ENCODE measurements around the gene ALOX5AP. TPM values are rescaled to one million over a fixed set of nuclear protein-coding genes. Genes with fewer than 3 reads are reported as not detected.
A peak's percentile ranks its signal among the peaks of the same experiment; 100 is the strongest.

Gene ALOX5AP
- total and polyA plus RNA-seq, 10 of the 15 experiments (the other 5 are each of a cell fraction or from before 2014, with no cell fraction given), result 45.9 to 426 (median 109) TPM

DNA sequence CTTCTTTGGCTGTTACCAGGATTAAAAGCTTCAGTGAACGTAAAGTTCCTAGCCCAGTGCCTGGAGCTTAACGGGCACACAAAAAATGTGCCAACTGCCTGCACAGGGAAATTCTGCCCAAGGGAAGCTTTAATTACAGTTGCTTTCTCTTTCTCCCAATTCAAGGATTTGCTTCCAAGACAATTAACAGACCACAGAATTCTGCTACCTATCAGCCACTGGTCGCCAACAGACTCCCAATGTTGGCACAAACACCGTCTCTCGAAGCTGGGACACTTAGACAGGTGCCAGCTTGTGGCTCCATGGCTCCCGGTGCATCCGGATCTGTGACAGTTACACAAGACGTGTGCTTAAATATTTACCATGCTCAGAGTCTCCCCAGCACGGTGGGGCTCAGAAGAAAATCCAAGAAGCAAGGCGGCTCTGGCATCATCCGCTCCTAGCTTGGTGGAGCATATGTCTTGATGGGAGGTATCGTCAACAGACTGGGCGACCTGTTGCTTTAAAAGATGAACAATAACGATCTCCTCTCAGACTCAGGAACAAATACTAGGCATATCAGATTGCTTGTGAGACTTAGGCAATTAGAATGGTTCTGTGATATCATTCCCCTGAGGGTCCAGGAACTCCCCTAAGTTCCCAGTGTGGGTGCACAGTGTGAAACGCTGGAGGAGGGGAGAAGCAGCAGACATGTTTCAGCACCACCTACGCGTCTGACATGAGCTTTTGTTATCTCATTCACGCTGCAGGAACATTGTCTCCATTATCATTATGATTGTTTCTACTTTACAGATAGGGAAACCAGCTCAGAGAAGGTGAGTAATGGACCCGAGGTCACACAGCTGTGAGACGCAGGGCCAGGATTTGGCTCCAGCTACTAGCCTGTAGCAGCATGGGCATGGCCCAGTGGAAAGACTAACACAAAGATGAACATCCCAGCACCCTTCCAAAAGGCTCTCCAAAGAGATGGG, 61.6 kb downstream of the ALOX5AP start (continued):
- TF ChIP-seq SP1 (IDR thresholded peaks at IDR 0.05; ENCODE audit: low read depth, low read length), result no peak
- TF ChIP-seq, protein P1, sequence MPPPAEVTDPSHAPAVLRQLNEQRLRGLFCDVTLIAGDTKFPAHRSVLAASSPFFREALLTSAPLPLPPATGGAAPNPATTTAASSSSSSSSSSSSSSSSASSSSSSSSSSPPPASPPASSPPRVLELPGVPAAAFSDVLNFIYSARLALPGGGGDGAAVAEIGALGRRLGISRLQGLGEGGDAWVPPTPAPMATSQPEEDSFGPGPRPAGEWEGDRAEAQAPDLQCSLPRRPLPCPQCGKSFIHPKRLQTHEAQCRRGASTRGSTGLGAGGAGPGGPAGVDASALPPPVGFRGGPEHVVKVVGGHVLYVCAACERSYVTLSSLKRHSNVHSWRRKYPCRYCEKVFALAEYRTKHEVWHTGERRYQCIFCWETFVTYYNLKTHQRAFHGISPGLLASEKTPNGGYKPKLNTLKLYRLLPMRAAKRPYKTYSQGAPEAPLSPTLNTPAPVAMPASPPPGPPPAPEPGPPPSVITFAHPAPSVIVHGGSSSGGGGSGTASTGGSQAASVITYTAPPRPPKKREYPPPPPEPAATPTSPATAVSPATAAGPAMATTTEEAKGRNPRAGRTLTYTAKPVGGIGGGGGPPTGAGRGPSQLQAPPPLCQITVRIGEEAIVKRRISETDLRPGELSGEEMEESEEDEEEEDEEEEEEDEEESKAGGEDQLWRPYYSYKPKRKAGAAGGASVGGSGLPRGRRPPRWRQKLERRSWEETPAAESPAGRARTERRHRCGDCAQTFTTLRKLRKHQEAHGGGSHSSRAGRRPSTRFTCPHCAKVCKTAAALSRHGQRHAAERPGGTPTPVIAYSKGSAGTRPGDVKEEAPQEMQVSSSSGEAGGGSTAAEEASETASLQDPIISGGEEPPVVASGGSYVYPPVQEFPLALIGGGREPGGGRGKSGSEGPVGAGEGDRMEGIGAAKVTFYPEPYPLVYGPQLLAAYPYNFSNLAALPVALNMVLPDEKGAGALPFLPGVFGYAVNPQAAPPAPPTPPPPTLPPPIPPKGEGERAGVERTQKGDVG (CRISPR knock-in tag; IDR thresholded peaks at IDR 0.05), result no peak
- TF ChIP-seq HDAC2 (IDR thresholded peaks at IDR 0.05), result no peak
- no peak for TF ChIP-seq CBX5 (IDR thresholded peaks at IDR 0.05; ENCODE audit: low read depth)
- TF ChIP-seq IRF4 (IDR thresholded peaks at IDR 0.05; ENCODE audit: low read depth, low read length), result no peak
- TF ChIP-seq BACH1 (IDR thresholded peaks at IDR 0.05; ENCODE audit: borderline replicate concordance), result no peak
- no peak for TF ChIP-seq ZNF24 (IDR thresholded peaks at IDR 0.05)
- TF ChIP-seq GATAD2B (conservative IDR thresholded peaks at IDR 0.05; ENCODE audit: low read depth), result peak; percentile 59; the same call in 1 of the 2 replicates
- TF ChIP-seq ZNF622 (IDR thresholded peaks at IDR 0.05), result no peak
- TF ChIP-seq, protein P2, sequence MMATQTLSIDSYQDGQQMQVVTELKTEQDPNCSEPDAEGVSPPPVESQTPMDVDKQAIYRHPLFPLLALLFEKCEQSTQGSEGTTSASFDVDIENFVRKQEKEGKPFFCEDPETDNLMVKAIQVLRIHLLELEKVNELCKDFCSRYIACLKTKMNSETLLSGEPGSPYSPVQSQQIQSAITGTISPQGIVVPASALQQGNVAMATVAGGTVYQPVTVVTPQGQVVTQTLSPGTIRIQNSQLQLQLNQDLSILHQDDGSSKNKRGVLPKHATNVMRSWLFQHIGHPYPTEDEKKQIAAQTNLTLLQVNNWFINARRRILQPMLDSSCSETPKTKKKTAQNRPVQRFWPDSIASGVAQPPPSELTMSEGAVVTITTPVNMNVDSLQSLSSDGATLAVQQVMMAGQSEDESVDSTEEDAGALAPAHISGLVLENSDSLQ (IDR thresholded peaks at IDR 0.05), result no peak
- TF ChIP-seq BMI1 (IDR thresholded peaks at IDR 0.05; ENCODE audit: borderline replicate concordance), result peak; percentile 44; the same call in 1 of the 2 replicates
- no peak; the same call in 1 of the 2 replicates for TF ChIP-seq SMC3 (IDR thresholded peaks at IDR 0.05; ENCODE audit: borderline replicate concordance, low read length)
- TF ChIP-seq ZZZ3 (IDR thresholded peaks at IDR 0.05; ENCODE audit: control insufficient read depth, insufficient read length, low read depth), result no peak
- peak in 1 of 2 experiments; percentile 31; a peak in 1 of 4 replicates for TF ChIP-seq ETV6 (conservative IDR thresholded peaks at IDR 0.05 in 1 of 2, IDR thresholded peaks at IDR 0.05 in 1 of 2; ENCODE audit: borderline replicate concordance in 1 of 2, low read depth in 1 of 2)
- no peak for TF ChIP-seq RFX5 (IDR thresholded peaks at IDR 0.05; ENCODE audit: low read depth, low read length)
- TF ChIP-seq, protein P3, sequence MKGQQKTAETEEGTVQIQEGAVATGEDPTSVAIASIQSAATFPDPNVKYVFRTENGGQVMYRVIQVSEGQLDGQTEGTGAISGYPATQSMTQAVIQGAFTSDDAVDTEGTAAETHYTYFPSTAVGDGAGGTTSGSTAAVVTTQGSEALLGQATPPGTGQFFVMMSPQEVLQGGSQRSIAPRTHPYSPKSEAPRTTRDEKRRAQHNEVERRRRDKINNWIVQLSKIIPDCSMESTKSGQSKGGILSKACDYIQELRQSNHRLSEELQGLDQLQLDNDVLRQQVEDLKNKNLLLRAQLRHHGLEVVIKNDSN (IDR thresholded peaks at IDR 0.05; ENCODE audit: borderline replicate concordance, extremely low read length, insufficient read depth, low read depth, low read length), result no peak
- TF ChIP-seq HCFC1 (IDR thresholded peaks at IDR 0.05; ENCODE audit: low read length), result no peak
- no peak for TF ChIP-seq WRNIP1 (IDR thresholded peaks at IDR 0.05; ENCODE audit: borderline replicate concordance, low read depth, low read length)
- TF ChIP-seq, protein P4, sequence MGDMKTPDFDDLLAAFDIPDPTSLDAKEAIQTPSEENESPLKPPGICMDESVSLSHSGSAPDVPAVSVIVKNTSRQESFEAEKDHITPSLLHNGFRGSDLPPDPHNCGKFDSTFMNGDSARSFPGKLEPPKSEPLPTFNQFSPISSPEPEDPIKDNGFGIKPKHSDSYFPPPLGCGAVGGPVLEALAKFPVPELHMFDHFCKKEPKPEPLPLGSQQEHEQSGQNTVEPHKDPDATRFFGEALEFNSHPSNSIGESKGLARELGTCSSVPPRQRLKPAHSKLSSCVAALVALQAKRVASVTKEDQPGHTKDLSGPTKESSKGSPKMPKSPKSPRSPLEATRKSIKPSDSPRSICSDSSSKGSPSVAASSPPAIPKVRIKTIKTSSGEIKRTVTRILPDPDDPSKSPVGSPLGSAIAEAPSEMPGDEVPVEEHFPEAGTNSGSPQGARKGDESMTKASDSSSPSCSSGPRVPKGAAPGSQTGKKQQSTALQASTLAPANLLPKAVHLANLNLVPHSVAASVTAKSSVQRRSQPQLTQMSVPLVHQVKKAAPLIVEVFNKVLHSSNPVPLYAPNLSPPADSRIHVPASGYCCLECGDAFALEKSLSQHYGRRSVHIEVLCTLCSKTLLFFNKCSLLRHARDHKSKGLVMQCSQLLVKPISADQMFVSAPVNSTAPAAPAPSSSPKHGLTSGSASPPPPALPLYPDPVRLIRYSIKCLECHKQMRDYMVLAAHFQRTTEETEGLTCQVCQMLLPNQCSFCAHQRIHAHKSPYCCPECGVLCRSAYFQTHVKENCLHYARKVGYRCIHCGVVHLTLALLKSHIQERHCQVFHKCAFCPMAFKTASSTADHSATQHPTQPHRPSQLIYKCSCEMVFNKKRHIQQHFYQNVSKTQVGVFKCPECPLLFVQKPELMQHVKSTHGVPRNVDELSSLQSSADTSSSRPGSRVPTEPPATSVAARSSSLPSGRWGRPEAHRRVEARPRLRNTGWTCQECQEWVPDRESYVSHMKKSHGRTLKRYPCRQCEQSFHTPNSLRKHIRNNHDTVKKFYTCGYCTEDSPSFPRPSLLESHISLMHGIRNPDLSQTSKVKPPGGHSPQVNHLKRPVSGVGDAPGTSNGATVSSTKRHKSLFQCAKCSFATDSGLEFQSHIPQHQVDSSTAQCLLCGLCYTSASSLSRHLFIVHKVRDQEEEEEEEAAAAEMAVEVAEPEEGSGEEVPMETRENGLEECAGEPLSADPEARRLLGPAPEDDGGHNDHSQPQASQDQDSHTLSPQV (IDR thresholded peaks at IDR 0.05), result no peak
- no peak for TF ChIP-seq MXI1 (IDR thresholded peaks at IDR 0.05; ENCODE audit: low read depth, low read length)

All from GM12878 (cell line).